ENCODE data around the gene NR6A1. TPM values are rescaled to one million over a fixed set of nuclear protein-coding genes. Genes with fewer than 3 reads are reported as not detected.

Gene NR6A1
- total RNA-seq, 1 experiment from 2014 or later: 164 TPM

DNA sequence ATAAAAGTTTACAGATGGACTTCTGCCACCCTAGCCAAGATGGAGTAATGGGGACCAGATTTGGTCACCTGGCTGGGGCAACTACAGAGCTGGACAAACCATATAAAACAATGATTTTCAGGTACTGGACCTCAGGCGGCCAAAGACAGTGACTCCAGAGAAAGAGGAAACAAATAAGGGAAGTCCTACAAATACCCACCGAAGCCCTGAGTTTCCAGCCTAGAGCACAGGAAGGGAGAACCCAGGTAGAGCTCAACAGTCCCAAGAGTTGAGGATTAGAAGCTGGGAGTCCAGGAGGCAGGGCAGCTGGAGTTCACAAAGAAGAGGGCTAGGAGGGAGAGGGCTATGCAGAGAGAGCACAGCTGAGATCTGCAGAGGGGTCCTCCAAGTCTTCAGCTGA lies 157.3 kb downstream of the NR6A1 start (continued):
- TF ChIP-seq, protein P1, sequence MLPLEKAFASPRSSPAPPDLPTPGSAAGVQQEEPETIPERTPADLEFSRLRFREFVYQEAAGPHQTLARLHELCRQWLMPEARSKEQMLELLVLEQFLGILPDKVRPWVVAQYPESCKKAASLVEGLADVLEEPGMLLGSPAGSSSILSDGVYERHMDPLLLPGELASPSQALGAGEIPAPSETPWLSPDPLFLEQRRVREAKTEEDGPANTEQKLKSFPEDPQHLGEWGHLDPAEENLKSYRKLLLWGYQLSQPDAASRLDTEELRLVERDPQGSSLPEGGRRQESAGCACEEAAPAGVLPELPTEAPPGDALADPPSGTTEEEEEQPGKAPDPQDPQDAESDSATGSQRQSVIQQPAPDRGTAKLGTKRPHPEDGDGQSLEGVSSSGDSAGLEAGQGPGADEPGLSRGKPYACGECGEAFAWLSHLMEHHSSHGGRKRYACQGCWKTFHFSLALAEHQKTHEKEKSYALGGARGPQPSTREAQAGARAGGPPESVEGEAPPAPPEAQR (CRISPR knock-in tag; IDR thresholded peaks at IDR 0.05): no peak
- TF ChIP-seq, protein P2, sequence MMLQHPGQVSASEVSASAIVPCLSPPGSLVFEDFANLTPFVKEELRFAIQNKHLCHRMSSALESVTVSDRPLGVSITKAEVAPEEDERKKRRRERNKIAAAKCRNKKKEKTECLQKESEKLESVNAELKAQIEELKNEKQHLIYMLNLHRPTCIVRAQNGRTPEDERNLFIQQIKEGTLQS (CRISPR knock-in tag; conservative IDR thresholded peaks at IDR 0.05): no peak
- no peak for TF ChIP-seq ZNF396 (CRISPR knock-in tag; IDR thresholded peaks at IDR 0.05; ENCODE audit: borderline replicate concordance)
- TF ChIP-seq, protein P3, sequence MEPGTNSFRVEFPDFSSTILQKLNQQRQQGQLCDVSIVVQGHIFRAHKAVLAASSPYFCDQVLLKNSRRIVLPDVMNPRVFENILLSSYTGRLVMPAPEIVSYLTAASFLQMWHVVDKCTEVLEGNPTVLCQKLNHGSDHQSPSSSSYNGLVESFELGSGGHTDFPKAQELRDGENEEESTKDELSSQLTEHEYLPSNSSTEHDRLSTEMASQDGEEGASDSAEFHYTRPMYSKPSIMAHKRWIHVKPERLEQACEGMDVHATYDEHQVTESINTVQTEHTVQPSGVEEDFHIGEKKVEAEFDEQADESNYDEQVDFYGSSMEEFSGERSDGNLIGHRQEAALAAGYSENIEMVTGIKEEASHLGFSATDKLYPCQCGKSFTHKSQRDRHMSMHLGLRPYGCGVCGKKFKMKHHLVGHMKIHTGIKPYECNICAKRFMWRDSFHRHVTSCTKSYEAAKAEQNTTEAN (CRISPR knock-in tag; IDR thresholded peaks at IDR 0.05): no peak
- TF ChIP-seq ETV6 (CRISPR knock-in tag; IDR thresholded peaks at IDR 0.05): no peak
- TF ChIP-seq ZNF263 (CRISPR knock-in tag; IDR thresholded peaks at IDR 0.05; ENCODE audit: low read depth): no peak
- no peak for TF ChIP-seq CREB1 (CRISPR knock-in tag; IDR thresholded peaks at IDR 0.05)
- TF ChIP-seq, protein P4, sequence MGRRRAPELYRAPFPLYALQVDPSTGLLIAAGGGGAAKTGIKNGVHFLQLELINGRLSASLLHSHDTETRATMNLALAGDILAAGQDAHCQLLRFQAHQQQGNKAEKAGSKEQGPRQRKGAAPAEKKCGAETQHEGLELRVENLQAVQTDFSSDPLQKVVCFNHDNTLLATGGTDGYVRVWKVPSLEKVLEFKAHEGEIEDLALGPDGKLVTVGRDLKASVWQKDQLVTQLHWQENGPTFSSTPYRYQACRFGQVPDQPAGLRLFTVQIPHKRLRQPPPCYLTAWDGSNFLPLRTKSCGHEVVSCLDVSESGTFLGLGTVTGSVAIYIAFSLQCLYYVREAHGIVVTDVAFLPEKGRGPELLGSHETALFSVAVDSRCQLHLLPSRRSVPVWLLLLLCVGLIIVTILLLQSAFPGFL (CRISPR knock-in tag; IDR thresholded peaks at IDR 0.05; ENCODE audit: borderline replicate concordance): no peak
- no peak for TF ChIP-seq ZNF512 (CRISPR knock-in tag; IDR thresholded peaks at IDR 0.05; ENCODE audit: borderline replicate concordance)
- TF ChIP-seq, protein P5, sequence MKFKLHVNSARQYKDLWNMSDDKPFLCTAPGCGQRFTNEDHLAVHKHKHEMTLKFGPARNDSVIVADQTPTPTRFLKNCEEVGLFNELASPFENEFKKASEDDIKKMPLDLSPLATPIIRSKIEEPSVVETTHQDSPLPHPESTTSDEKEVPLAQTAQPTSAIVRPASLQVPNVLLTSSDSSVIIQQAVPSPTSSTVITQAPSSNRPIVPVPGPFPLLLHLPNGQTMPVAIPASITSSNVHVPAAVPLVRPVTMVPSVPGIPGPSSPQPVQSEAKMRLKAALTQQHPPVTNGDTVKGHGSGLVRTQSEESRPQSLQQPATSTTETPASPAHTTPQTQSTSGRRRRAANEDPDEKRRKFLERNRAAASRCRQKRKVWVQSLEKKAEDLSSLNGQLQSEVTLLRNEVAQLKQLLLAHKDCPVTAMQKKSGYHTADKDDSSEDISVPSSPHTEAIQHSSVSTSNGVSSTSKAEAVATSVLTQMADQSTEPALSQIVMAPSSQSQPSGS (CRISPR knock-in tag; IDR thresholded peaks at IDR 0.05; ENCODE audit: borderline replicate concordance, low read depth): no peak
- TF ChIP-seq, protein P6, sequence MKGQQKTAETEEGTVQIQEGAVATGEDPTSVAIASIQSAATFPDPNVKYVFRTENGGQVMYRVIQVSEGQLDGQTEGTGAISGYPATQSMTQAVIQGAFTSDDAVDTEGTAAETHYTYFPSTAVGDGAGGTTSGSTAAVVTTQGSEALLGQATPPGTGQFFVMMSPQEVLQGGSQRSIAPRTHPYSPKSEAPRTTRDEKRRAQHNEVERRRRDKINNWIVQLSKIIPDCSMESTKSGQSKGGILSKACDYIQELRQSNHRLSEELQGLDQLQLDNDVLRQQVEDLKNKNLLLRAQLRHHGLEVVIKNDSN (CRISPR knock-in tag; IDR thresholded peaks at IDR 0.05): no peak
- no peak for TF ChIP-seq GABPB1 (CRISPR knock-in tag; IDR thresholded peaks at IDR 0.05)
- TF ChIP-seq, protein P7, sequence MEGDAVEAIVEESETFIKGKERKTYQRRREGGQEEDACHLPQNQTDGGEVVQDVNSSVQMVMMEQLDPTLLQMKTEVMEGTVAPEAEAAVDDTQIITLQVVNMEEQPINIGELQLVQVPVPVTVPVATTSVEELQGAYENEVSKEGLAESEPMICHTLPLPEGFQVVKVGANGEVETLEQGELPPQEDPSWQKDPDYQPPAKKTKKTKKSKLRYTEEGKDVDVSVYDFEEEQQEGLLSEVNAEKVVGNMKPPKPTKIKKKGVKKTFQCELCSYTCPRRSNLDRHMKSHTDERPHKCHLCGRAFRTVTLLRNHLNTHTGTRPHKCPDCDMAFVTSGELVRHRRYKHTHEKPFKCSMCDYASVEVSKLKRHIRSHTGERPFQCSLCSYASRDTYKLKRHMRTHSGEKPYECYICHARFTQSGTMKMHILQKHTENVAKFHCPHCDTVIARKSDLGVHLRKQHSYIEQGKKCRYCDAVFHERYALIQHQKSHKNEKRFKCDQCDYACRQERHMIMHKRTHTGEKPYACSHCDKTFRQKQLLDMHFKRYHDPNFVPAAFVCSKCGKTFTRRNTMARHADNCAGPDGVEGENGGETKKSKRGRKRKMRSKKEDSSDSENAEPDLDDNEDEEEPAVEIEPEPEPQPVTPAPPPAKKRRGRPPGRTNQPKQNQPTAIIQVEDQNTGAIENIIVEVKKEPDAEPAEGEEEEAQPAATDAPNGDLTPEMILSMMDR (IDR thresholded peaks at IDR 0.05): no peak
- TF ChIP-seq, protein P8, sequence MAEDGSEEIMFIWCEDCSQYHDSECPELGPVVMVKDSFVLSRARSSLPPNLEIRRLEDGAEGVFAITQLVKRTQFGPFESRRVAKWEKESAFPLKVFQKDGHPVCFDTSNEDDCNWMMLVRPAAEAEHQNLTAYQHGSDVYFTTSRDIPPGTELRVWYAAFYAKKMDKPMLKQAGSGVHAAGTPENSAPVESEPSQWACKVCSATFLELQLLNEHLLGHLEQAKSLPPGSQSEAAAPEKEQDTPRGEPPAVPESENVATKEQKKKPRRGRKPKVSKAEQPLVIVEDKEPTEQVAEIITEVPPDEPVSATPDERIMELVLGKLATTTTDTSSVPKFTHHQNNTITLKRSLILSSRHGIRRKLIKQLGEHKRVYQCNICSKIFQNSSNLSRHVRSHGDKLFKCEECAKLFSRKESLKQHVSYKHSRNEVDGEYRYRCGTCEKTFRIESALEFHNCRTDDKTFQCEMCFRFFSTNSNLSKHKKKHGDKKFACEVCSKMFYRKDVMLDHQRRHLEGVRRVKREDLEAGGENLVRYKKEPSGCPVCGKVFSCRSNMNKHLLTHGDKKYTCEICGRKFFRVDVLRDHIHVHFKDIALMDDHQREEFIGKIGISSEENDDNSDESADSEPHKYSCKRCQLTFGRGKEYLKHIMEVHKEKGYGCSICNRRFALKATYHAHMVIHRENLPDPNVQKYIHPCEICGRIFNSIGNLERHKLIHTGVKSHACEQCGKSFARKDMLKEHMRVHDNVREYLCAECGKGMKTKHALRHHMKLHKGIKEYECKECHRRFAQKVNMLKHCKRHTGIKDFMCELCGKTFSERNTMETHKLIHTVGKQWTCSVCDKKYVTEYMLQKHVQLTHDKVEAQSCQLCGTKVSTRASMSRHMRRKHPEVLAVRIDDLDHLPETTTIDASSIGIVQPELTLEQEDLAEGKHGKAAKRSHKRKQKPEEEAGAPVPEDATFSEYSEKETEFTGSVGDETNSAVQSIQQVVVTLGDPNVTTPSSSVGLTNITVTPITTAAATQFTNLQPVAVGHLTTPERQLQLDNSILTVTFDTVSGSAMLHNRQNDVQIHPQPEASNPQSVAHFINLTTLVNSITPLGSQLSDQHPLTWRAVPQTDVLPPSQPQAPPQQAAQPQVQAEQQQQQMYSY (CRISPR knock-in tag; IDR thresholded peaks at IDR 0.05): no peak

Data from WTC11 (cell line).